IPS-18a (cell line): ENCODE measurements around the gene MDK.

Experiments used
- H3K27ac ChIP-seq: one replicate; pipeline ENCODE4 v1.5.1; 2013; ENCODE audit warnings: low read length
- H3K27me3 ChIP-seq: one replicate; pipeline ENCODE4 v1.6.1; 2013; ENCODE audit warnings: mild to moderate bottlenecking, low read length; ENCODE audit not compliant: control insufficient read depth, insufficient read depth
- H3K36me3 ChIP-seq: one replicate; pipeline ENCODE4 v1.6.1; 2013; ENCODE audit warnings: low read depth, low read length; ENCODE audit not compliant: control insufficient read depth
- H3K4me1 ChIP-seq: one replicate; pipeline ENCODE4 v1.6.1; 2013; ENCODE audit warnings: low read depth, low read length; ENCODE audit not compliant: control insufficient read depth
- H3K4me3 ChIP-seq: one replicate; pipeline ENCODE4 v1.5.1; 2013; ENCODE audit warnings: low read length
- H3K9ac ChIP-seq: one replicate; pipeline ENCODE4 v1.6.1; 2013; ENCODE audit warnings: mild to moderate bottlenecking, low read length, moderate library complexity
- H3K9me3 ChIP-seq: one replicate; pipeline ENCODE4 v1.6.1; 2013; ENCODE audit warnings: low read depth, low read length; ENCODE audit not compliant: control insufficient read depth

Gene MDK

GRCh38 chr11:46381048-46381818, at the start of gene MDK:
Gene MDK (plus strand): TSS chr11:46381669. CDS start chr11:46382058, 389 bp downstream.
- Histone ChIP-seq H3K4me1 (peaks cover 20% of the 10 kb centered on the region), H3K27me3 (no peaks in the 10 kb centered on the region), H3K36me3 (peaks cover 22% of the 10 kb centered on the region), H3K27ac (peak within 1 kb of the TSS; percentile 70), H3K9ac (peak within 1 kb of the TSS; percentile 92), H3K9me3 (no peaks in the 10 kb centered on the region), H3K4me3 (peak within 1 kb of the TSS; percentile 90)

- H3K36me3 ChIP-seq: no peaks in the 10 kb centered on the region
- H3K27me3 ChIP-seq: peaks cover 58% of the 10 kb centered on the region
- H3K27ac ChIP-seq: no peak overlapping the region
- H3K4me1 ChIP-seq: peaks cover 38% of the 10 kb centered on the region
- peak overlapping the region; percentile 60 for H3K4me3 ChIP-seq
- H3K9ac ChIP-seq: no peak overlapping the region
- H3K9me3 ChIP-seq: no peaks in the 10 kb centered on the region
These were observed 49.3 kb upstream of the MDK start for GRCh38 chr11:46332093-46332567.

DNA sequence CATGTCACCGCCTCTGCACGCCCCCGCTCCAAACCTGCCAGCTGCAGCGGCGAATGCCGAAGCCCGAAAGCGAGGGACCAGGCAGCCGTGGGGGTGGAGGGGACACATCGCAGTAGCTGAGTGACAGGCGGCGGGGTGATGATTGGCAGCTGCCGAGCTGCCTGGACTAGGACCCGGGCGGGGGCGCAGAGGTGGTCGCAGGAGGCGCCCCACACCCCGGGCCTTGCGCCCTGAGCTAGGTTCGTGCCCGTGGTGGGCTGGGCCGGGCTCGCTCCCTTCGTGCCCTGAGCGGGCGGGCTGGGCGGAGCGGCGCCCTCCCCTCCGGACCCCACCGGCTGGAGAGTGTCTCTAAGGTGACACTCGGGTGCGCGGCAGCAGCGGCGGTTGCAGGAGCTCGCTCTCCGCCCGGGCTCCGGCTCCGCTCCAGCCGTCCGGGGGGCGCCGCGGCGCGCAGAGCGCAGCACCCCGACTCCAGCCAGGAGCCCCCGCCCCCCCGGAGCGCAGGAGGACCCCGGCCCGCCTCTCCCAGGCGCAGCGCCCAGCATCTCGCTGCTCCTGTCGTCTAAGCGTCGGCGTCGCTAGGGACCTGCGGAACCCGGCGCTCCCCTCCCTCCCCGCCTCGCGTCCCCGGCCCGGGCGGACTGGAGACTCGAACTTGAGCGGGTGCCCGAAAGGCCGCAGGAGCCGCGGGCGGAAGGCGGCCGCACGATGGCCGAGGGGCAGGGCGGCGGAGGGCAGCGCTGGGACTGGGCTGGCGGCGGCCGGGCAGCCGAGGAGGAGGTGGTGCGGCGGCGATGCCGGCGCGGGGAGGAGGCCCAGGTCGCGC, 48.7 kb upstream of the MDK start:
- Histone ChIP-seq H3K4me3 (peak overlapping the region; percentile 60), H3K4me1 (peaks cover 40% of the 10 kb centered on the region), H3K9ac (no peak overlapping the region), H3K27me3 (peaks cover 58% of the 10 kb centered on the region), H3K9me3 (no peaks in the 10 kb centered on the region), H3K36me3 (no peaks in the 10 kb centered on the region), H3K27ac (no peak overlapping the region)

GRCh38 chr11:46333394-46333947, 48.0 kb upstream of the MDK start:
- Histone ChIP-seq H3K27ac (no peak overlapping the region), H3K4me3 (peak overlapping the region; percentile 60), H3K9ac (no peak overlapping the region), H3K4me1 (peaks cover 47% of the 10 kb centered on the region), H3K27me3 (peaks cover 58% of the 10 kb centered on the region), H3K9me3 (no peaks in the 10 kb centered on the region), H3K36me3 (no peaks in the 10 kb centered on the region)

DNA sequence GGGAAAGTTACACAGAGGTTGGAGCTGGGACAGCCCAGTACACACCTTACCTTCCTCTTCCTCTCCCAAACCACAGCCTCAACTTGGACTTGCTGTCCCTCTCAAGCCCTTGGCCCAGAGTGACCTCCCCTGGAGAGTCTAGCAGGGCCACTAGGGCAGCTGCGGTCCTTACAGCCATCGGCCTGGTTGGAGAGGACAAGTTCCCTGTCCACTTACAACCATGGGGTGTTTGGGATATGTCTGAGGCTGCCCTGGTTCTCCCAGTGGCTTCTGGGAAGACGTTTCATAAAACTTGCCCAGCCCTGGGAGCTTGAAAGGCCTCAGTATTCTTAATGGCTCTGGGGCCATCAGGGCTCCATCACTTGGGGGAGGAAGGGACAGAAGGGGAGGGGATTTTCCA, 47.3 kb upstream of the MDK start:
- H3K9ac ChIP-seq: no peak overlapping the region
- peaks cover 51% of the 10 kb centered on the region for H3K4me1 ChIP-seq
- H3K36me3 ChIP-seq: no peaks in the 10 kb centered on the region
- no peak overlapping the region for H3K27ac ChIP-seq
- H3K9me3 ChIP-seq: no peaks in the 10 kb centered on the region
- no peak overlapping the region for H3K4me3 ChIP-seq
- H3K27me3 ChIP-seq: peaks cover 58% of the 10 kb centered on the region

GRCh38 chr11:46335271-46335670, 46.2 kb upstream of the MDK start:
- Histone ChIP-seq H3K4me1 (peaks cover 54% of the 10 kb centered on the region), H3K9ac (no peak overlapping the region), H3K27me3 (peaks cover 47% of the 10 kb centered on the region), H3K4me3 (no peak overlapping the region), H3K27ac (no peak overlapping the region), H3K9me3 (no peaks in the 10 kb centered on the region), H3K36me3 (no peaks in the 10 kb centered on the region)

DNA sequence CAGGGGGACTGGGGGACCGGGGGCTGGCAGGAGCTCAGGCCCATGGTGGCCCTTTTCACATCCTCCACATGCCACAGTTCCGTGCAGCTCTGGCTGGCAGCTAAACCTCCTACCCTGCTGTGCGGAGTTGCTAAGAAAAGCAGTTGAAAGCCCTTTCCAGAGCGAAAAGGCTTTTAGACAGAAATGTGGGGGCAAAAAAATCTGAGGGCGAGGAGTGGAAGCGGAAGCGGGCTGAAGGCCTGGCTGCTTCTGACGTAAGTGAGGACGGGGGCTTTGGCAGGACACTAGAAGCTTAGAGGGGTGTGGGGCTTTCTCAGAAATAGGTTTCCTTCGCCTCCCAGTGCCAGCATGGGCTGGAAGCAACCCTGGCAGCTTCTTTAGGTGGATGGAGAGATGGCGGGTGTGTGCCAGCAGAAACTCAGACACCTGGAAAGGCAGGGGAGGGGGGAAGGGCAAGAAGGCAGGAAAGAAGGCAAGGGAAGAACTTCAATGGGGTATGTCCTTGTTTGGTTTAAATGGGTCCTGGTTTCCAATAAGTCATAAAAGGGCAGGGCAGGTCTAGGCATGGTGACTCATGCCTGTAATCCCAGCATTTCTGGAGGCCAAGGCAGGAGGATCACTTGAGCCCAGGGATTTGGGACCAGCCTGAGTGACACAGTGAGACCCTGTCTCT, 45.4 kb upstream of the MDK start:
- H3K4me3 ChIP-seq: no peak overlapping the region
- peaks cover 52% of the 10 kb centered on the region for H3K4me1 ChIP-seq
- no peak overlapping the region for H3K9ac ChIP-seq
- peaks cover 42% of the 10 kb centered on the region for H3K27me3 ChIP-seq
- H3K9me3 ChIP-seq: no peaks in the 10 kb centered on the region
- no peaks in the 10 kb centered on the region for H3K36me3 ChIP-seq
- H3K27ac ChIP-seq: no peak overlapping the region

DNA sequence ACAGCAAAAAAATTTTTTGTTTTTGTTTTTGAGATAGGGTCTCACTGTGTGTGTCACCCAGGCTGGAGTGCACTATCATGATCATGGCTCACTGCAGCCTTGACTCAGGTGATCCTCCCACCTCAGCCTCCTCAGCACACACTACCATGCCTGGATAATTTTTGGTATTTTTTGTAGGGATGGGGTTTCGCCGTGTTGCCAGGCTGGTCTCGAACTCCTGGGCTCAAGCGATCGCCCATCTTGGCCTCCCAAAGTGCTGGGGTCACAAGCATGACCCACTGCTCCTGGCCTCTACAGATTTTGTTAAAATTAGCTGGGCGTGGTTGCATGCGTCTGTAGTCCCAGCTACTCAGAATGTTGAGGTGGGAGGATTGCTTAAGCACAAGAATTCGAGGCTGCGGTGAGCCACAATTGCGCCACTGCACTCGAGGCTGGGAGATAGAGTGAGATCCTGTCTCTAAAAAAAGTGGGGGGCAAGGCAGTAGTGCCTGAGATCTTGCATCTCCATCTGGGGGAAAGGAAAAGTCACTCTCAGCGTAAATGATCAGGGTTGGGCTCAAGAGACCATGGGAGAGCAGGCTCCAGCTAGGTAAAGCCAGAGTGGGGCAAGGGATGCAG, 44.8 kb upstream of the MDK start:
- H3K4me3 ChIP-seq: no peak overlapping the region
- H3K27ac ChIP-seq: no peak overlapping the region
- no peak overlapping the region for H3K9ac ChIP-seq
- peaks cover 54% of the 10 kb centered on the region for H3K4me1 ChIP-seq
- no peaks in the 10 kb centered on the region for H3K36me3 ChIP-seq
- peaks cover 36% of the 10 kb centered on the region for H3K27me3 ChIP-seq
- H3K9me3 ChIP-seq: no peaks in the 10 kb centered on the region

- H3K27ac ChIP-seq: no peak overlapping the region
- H3K9me3 ChIP-seq: no peaks in the 10 kb centered on the region
- H3K36me3 ChIP-seq: no peaks in the 10 kb centered on the region
- no peak overlapping the region for H3K9ac ChIP-seq
- H3K4me3 ChIP-seq: no peak overlapping the region
- peaks cover 25% of the 10 kb centered on the region for H3K27me3 ChIP-seq
- H3K4me1 ChIP-seq: peaks cover 58% of the 10 kb centered on the region
These were observed 43.7 kb upstream of the MDK start for GRCh38 chr11:46337626-46338345.

DNA sequence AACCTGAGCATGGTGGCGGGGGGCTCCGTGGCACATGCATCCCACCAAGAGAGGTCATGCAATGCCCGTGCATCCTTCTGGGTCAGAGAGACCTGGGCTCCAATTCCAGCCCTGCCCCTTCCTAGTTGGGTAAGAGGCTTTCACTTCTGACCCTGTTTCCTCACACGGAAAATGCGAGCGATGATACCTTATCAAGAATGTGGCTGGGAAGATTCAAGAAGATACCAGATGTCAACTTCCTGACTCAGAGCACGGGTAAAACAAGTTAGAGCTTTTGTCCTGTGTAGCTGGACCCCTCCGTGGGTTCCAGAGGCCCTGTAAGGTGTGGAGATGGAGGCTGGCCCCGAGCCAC, 42.9 kb upstream of the MDK start:
- Histone ChIP-seq H3K9ac (no peak overlapping the region), H3K36me3 (no peaks in the 10 kb centered on the region), H3K4me1 (peaks cover 67% of the 10 kb centered on the region), H3K4me3 (peak overlapping the region; percentile 44), H3K27ac (peak overlapping the region; percentile 54), H3K9me3 (no peaks in the 10 kb centered on the region), H3K27me3 (peaks cover 16% of the 10 kb centered on the region)
